ENCODE data around the gene MPO. TPM values are rescaled to one million over a fixed set of nuclear protein-coding genes. Genes with fewer than 3 reads are reported as not detected.
A peak's percentile ranks its signal among the peaks of the same experiment; 100 is the strongest.

Gene MPO
- total RNA-seq, 1 experiment from 2014 or later, result 0.19 TPM

DNA sequence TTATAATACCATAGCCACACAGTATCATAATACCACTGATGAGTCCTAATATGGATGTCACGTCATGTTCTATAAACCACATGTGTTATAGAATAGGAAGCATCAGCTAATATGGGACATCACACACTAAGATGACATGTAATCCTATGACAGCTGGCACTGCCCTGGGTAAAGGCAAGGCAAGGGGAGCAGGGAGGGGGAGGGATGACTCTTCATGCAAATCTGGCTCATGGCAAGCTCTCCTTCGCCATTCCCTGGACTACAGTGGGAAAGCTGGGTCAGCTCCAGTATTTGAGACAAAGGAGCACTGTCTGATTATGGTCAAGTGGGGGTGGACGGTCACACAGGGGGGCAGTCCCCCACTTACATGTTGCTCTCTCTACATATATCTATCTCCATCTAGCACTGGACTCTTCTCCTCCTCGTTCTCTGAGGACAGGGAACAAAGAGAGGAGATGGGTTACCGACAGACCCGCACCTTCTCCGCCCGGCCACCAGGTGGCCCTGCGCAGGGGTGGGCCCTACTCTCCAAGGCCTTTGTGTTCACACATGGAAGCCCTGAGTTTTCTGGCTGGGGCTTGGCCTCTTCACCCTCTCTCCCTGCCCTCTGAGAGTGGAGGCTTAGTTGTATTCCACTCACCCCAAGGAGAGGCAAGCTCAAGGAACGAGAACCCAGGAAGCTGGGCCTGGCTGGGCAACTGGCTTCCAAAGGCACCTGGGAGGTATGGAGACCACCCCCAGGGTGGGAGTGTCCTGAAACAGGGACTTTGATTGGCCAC, 23.4 kb upstream of the MPO start:
- TF ChIP-seq, protein P1, sequence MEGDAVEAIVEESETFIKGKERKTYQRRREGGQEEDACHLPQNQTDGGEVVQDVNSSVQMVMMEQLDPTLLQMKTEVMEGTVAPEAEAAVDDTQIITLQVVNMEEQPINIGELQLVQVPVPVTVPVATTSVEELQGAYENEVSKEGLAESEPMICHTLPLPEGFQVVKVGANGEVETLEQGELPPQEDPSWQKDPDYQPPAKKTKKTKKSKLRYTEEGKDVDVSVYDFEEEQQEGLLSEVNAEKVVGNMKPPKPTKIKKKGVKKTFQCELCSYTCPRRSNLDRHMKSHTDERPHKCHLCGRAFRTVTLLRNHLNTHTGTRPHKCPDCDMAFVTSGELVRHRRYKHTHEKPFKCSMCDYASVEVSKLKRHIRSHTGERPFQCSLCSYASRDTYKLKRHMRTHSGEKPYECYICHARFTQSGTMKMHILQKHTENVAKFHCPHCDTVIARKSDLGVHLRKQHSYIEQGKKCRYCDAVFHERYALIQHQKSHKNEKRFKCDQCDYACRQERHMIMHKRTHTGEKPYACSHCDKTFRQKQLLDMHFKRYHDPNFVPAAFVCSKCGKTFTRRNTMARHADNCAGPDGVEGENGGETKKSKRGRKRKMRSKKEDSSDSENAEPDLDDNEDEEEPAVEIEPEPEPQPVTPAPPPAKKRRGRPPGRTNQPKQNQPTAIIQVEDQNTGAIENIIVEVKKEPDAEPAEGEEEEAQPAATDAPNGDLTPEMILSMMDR (IDR thresholded peaks at IDR 0.05; ENCODE audit: unreplicated experiment), result peak; percentile 53
- POLR2A ChIA-PET, result no interaction called here
- no peak overlapping the region for H3K4me3 Mint-ChIP-seq (ENCODE audit: unreplicated experiment)
- H3K36me3 Mint-ChIP-seq (ENCODE audit: insufficient read depth, unreplicated experiment), result no peaks in the 10 kb centered on the region
- no peak overlapping the region for H3K27ac Mint-ChIP-seq (ENCODE audit: low read depth, unreplicated experiment)
- peak; percentile 58 for DNase-seq (ENCODE audit: unreplicated experiment)
- H3K9me3 Mint-ChIP-seq (ENCODE audit: unreplicated experiment), result no peaks in the 10 kb centered on the region
- intact Hi-C loops (cut with micrococcal nuclease), result loop anchor here (1.0 kb wide), 1 partner anchor 143 kb away; no protein-coding TSS in a partner anchor
- H3K4me1 Mint-ChIP-seq (ENCODE audit: insufficient read depth, unreplicated experiment), result no peaks in the 10 kb centered on the region
- peaks cover 53% of the 10 kb centered on the region for H3K27me3 Mint-ChIP-seq (ENCODE audit: insufficient read depth, unreplicated experiment)
- CTCF ChIA-PET, result interaction anchor here (1.2 to 2.4 kb wide), 5 partner anchors 13 to 163 kb away, joined by 3 to 20 read pairs (median 4); no protein-coding TSS in a partner anchor
- no TSS peak for BruUV-seq (replicated peaks)

DNA sequence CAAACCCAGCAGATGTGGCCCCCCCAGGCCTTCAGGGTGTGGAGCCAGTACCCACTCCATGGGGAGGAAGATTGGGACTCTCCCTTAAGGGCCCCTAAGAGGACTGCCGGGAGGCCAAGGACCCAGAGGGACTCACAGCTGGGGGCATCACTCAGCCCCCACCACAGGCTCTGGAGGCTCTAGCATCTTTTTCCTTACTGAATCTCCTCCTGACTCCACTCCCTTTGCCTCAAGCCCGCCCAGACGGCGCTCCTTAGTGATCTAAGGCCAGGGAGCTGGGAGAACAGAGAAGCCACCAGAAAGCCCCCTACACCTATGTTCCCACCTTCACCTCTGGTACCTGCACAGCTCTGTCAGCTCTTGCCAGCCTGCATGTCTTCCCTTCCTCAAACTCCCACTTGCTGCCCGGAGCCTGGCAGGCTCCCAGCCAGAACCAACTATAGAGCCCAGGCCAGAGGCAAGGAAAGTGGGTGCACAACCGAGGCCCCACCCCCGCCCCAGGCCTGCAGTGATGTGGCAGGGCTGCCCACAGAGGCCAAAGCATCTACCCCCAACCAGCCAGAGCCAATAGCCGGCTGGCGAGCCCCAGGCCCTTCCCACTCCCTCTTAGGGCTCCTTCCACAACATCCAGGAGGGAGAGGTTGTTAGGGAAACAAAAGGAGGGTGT, 22.3 kb upstream of the MPO start:
- Mint-ChIP-seq H3K27ac (ENCODE audit: low read depth, unreplicated experiment) (no peak overlapping the region), H3K9me3 (ENCODE audit: unreplicated experiment) (no peaks in the 10 kb centered on the region), H3K4me3 (ENCODE audit: unreplicated experiment) (no peak overlapping the region), H3K4me1 (ENCODE audit: insufficient read depth, unreplicated experiment) (no peaks in the 10 kb centered on the region), H3K36me3 (ENCODE audit: insufficient read depth, unreplicated experiment) (no peaks in the 10 kb centered on the region), H3K27me3 (ENCODE audit: insufficient read depth, unreplicated experiment) (peaks cover 63% of the 10 kb centered on the region)
- TF ChIP-seq, protein P1 (IDR thresholded peaks at IDR 0.05; ENCODE audit: unreplicated experiment), result no peak
- ChIA-PET CTCF (interaction anchor here (0.6 to 2.4 kb wide), 4 partner anchors 14 to 768 kb away, joined by 3 to 20 read pairs (median 4); no protein-coding TSS in a partner anchor), POLR2A (no interaction called here)
- DNase-seq (ENCODE audit: unreplicated experiment), result no peak
- intact Hi-C loops (cut with micrococcal nuclease), result no loop called here
- no TSS peak for BruUV-seq (replicated peaks)

DNA sequence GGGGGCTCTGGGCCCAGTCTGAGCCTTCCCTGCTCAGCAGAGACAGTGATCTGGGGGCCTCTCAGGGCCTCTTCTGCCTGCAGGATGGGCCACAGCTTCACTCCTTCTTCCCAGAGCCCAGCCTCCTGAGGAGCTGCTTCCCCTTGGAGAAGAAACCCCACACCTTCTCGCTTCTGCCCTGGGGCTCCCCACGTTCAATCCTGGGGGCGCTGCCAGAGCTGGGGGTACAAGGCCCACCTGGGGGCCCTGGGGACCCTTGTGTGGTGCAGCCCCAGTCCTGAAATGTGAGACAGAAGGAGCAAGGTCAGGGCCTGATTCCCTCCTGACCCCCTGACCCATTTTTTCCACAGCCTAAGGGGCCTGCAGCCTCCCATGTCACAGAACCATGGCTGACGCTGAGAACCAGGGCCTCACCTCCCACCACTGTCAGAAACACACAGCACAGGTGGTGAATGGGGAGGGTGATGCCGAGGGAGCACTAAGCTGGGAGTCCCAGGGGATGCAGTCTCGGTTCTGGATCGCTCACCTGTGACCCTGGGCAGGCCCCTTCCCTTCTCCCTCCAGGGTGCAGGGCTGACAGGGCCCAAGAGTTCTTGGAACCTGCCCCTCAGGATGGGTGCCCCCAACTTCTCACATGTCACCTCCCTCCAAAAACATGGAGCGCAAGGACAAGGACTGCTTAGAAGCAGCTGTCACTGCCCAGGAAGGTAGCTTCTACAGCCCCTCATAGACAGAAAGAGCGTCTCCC, 21.6 kb upstream of the MPO start:
- TF ChIP-seq, protein P1 (IDR thresholded peaks at IDR 0.05; ENCODE audit: unreplicated experiment), result no peak

More for the DNA sequence above, 21.6 kb upstream of the MPO start:
- Mint-ChIP-seq H3K4me1 (ENCODE audit: insufficient read depth, unreplicated experiment) (no peaks in the 10 kb centered on the region), H3K9me3 (ENCODE audit: unreplicated experiment) (no peaks in the 10 kb centered on the region), H3K36me3 (ENCODE audit: insufficient read depth, unreplicated experiment) (no peaks in the 10 kb centered on the region), H3K4me3 (ENCODE audit: unreplicated experiment) (no peak overlapping the region), H3K27ac (ENCODE audit: low read depth, unreplicated experiment) (no peak overlapping the region), H3K27me3 (ENCODE audit: insufficient read depth, unreplicated experiment) (peaks cover 67% of the 10 kb centered on the region)
- no peak for DNase-seq (ENCODE audit: unreplicated experiment)
- ChIA-PET POLR2A (no interaction called here), CTCF (interaction anchor here (0.5 to 2.4 kb wide), 6 partner anchors 15 to 767 kb away, joined by 3 to 20 read pairs (median 5); no protein-coding TSS in a partner anchor)
- intact Hi-C loops (cut with micrococcal nuclease), result no loop called here
- BruUV-seq (replicated peaks), result no TSS peak

Data from MCF 10A (cell line).